ENCODE data around the gene PPM1D. TPM values are rescaled to one million over a fixed set of nuclear protein-coding genes. Genes with fewer than 3 reads are reported as not detected.

Gene PPM1D
- total and polyA plus RNA-seq, 2 experiments from 2014 or later, result 7.8 to 13.3 TPM

DNA sequence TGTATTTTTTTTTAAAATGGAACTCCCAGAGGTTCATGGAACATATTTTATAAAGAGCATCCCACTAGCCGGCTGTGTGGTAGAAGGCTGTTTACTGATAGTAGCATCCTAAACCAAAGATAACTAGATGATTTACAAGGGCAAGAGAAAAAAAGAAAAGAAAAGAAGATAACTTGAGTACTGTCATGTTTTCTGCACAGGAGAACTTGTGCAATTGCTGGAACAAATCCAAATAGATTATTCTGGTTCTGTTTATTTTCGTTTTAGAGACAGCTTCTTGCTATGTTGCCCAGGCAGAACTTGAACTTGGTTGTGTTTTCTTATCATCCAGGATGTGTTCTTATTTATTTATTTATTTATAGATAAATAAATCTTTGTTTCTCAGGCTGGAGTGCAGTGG is 20.9 kb upstream of the PPM1D start (continued):
- TF ChIP-seq CREB1 (CRISPR knock-in tag; IDR thresholded peaks at IDR 0.05; ENCODE audit: low read depth) (no peak), STAT1 (IDR thresholded peaks at IDR 0.05; ENCODE audit: unreplicated experiment) (no peak), JUNB (IDR thresholded peaks at IDR 0.05; ENCODE audit: unreplicated experiment) (no peak), ZNF331 (CRISPR knock-in tag; IDR thresholded peaks at IDR 0.05; ENCODE audit: low read depth) (no peak)
- TF ChIP-seq, protein P1, sequence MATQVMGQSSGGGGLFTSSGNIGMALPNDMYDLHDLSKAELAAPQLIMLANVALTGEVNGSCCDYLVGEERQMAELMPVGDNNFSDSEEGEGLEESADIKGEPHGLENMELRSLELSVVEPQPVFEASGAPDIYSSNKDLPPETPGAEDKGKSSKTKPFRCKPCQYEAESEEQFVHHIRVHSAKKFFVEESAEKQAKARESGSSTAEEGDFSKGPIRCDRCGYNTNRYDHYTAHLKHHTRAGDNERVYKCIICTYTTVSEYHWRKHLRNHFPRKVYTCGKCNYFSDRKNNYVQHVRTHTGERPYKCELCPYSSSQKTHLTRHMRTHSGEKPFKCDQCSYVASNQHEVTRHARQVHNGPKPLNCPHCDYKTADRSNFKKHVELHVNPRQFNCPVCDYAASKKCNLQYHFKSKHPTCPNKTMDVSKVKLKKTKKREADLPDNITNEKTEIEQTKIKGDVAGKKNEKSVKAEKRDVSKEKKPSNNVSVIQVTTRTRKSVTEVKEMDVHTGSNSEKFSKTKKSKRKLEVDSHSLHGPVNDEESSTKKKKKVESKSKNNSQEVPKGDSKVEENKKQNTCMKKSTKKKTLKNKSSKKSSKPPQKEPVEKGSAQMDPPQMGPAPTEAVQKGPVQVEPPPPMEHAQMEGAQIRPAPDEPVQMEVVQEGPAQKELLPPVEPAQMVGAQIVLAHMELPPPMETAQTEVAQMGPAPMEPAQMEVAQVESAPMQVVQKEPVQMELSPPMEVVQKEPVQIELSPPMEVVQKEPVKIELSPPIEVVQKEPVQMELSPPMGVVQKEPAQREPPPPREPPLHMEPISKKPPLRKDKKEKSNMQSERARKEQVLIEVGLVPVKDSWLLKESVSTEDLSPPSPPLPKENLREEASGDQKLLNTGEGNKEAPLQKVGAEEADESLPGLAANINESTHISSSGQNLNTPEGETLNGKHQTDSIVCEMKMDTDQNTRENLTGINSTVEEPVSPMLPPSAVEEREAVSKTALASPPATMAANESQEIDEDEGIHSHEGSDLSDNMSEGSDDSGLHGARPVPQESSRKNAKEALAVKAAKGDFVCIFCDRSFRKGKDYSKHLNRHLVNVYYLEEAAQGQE (IDR thresholded peaks at IDR 0.05; ENCODE audit: unreplicated experiment), result no peak

DNA sequence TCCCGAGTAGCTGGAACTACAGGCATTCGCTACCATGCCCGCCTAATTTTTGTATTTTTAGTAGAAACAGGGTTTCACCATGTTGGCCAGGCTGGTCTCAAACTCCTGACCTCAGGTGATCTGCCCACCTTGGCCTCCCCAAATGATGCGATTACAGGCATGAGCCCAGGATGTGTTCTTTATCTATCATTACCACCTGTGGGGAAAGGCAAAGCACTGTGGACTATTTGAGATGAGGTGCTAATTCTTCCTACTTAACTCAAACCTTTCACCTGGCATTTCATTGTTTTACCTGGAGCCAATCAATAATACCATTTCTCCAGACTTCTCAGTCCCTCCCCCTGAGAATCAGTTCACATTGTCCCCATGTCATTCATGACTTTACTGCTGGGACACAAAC is 20.4 kb upstream of the PPM1D start:
- Mint-ChIP-seq H3K27ac (no peak overlapping the region), H3K4me1 (peaks cover 14% of the 10 kb centered on the region), H3K27me3 (ENCODE audit: insufficient read depth, low read depth, poor library complexity) (peaks cover 4% of the 10 kb centered on the region), H3K9me3 (peaks cover 9% of the 10 kb centered on the region; the same call in 2 of the 3 replicates), H3K36me3 (ENCODE audit: low read depth) (no peaks in the 10 kb centered on the region), H3K4me3 (no peak overlapping the region)
- Histone ChIP-seq H3F3A (replicated peaks; ENCODE audit: low read depth) (no peaks in the 10 kb centered on the region), H3K4me3 (no peak overlapping the region), H3K36me3 (ENCODE audit: insufficient read depth) (no peaks in the 10 kb centered on the region), H3K27ac (ENCODE audit: low read depth) (no peak overlapping the region), H3K27me3 (ENCODE audit: insufficient read depth) (no peaks in the 10 kb centered on the region), H4K20me1 (replicated peaks; ENCODE audit: insufficient read depth) (no peaks in the 10 kb centered on the region), H3K9me2 (ENCODE audit: insufficient read depth) (no peaks in the 10 kb centered on the region), H3K4me1 (ENCODE audit: insufficient read depth) (peaks cover 6% of the 10 kb centered on the region; the same call in 1 of the 2 replicates), H3K4me2 (no peak overlapping the region), H2AFZ (no peak overlapping the region), H3K79me2 (replicated peaks; ENCODE audit: insufficient read depth) (no peaks in the 10 kb centered on the region)
- ATAC-seq (no peak), DNase-seq (ENCODE audit: low spot score) (no peak)
- TF ChIP-seq EZH2phosphoT487 (IDR thresholded peaks at IDR 0.05; ENCODE audit: unreplicated experiment) (no peak), JUNB (IDR thresholded peaks at IDR 0.05; ENCODE audit: unreplicated experiment) (no peak), NANOG (IDR thresholded peaks at IDR 0.05; ENCODE audit: borderline replicate concordance) (no peak), POLR2AphosphoS5 (IDR thresholded peaks at IDR 0.05; ENCODE audit: low read depth) (no peak), ZNF331 (CRISPR knock-in tag; IDR thresholded peaks at IDR 0.05; ENCODE audit: low read depth) (no peak), ZNF114 (CRISPR knock-in tag; IDR thresholded peaks at IDR 0.05) (no peak), STAT1 (IDR thresholded peaks at IDR 0.05; ENCODE audit: unreplicated experiment) (no peak), CREB1 (CRISPR knock-in tag; IDR thresholded peaks at IDR 0.05; ENCODE audit: low read depth) (no peak)
- TF ChIP-seq, protein P1 (IDR thresholded peaks at IDR 0.05; ENCODE audit: unreplicated experiment), result no peak
- TF ChIP-seq, protein P2, sequence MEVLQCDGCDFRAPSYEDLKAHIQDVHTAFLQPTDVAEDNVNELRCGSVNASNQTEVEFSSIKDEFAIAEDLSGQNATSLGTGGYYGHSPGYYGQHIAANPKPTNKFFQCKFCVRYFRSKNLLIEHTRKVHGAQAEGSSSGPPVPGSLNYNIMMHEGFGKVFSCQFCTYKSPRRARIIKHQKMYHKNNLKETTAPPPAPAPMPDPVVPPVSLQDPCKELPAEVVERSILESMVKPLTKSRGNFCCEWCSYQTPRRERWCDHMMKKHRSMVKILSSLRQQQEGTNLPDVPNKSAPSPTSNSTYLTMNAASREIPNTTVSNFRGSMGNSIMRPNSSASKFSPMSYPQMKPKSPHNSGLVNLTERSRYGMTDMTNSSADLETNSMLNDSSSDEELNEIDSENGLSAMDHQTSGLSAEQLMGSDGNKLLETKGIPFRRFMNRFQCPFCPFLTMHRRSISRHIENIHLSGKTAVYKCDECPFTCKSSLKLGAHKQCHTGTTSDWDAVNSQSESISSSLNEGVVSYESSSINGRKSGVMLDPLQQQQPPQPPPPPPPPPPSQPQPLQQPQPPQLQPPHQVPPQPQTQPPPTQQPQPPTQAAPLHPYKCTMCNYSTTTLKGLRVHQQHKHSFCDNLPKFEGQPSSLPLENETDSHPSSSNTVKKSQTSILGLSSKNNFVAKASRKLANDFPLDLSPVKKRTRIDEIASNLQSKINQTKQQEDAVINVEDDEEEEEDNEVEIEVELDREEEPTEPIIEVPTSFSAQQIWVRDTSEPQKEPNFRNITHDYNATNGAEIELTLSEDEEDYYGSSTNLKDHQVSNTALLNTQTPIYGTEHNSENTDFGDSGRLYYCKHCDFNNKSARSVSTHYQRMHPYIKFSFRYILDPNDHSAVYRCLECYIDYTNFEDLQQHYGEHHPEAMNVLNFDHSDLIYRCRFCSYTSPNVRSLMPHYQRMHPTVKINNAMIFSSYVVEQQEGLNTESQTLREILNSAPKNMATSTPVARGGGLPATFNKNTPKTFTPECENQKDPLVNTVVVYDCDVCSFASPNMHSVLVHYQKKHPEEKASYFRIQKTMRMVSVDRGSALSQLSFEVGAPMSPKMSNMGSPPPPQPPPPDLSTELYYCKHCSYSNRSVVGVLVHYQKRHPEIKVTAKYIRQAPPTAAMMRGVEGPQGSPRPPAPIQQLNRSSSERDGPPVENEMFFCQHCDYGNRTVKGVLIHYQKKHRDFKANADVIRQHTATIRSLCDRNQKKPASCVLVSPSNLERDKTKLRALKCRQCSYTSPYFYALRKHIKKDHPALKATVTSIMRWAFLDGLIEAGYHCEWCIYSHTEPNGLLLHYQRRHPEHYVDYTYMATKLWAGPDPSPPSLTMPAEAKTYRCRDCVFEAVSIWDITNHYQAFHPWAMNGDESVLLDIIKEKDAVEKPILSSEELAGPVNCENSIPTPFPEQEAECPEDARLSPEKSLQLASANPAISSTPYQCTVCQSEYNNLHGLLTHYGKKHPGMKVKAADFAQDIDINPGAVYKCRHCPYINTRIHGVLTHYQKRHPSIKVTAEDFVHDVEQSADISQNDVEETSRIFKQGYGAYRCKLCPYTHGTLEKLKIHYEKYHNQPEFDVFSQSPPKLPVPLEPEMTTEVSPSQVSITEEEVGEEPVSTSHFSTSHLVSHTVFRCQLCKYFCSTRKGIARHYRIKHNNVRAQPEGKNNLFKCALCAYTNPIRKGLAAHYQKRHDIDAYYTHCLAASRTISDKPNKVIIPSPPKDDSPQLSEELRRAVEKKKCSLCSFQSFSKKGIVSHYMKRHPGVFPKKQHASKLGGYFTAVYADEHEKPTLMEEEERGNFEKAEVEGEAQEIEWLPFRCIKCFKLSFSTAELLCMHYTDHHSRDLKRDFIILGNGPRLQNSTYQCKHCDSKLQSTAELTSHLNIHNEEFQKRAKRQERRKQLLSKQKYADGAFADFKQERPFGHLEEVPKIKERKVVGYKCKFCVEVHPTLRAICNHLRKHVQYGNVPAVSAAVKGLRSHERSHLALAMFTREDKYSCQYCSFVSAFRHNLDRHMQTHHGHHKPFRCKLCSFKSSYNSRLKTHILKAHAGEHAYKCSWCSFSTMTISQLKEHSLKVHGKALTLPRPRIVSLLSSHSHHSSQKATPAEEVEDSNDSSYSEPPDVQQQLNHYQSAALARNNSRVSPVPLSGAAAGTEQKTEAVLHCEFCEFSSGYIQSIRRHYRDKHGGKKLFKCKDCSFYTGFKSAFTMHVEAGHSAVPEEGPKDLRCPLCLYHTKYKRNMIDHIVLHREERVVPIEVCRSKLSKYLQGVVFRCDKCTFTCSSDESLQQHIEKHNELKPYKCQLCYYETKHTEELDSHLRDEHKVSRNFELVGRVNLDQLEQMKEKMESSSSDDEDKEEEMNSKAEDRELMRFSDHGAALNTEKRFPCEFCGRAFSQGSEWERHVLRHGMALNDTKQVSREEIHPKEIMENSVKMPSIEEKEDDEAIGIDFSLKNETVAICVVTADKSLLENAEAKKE (CRISPR knock-in tag; IDR thresholded peaks at IDR 0.05), result no peak

Data from GM23338 (cell line).